Astrocyte (in vitro differentiated cells and primary cell): ENCODE results near the gene CTTNBP2NL. TPM values are rescaled to one million over a fixed set of nuclear protein-coding genes. Genes with fewer than 3 reads are reported as not detected.

ENCODE experiments used
- DNase-seq: peaks from one replicate; pipeline ENCODE4 v3.0.0-alpha.2; 2010; ENCODE audit warnings: low read depth
- FAIRE-seq: peaks from 2 replicates; lab custom pipeline; 2011; peaks lifted over from hg19 to GRCh38; lab: Jason Lieb, UNC
- H2AFZ ChIP-seq: 2 replicates; pipeline ENCODE4 v1.6.0; 2012; ENCODE audit warnings: low read depth, low read length, inconsistent platforms
- H3K27ac ChIP-seq: 2 replicates; pipeline ENCODE4 v1.5.1; 2011; ENCODE audit warnings: low read depth, low read length, inconsistent platforms
- H3K27me3 ChIP-seq: 2 replicates; pipeline ENCODE4 v1.6.0; 2011; ENCODE audit warnings: low read length, inconsistent platforms; ENCODE audit not compliant: insufficient read depth
- H3K36me3 ChIP-seq: 2 replicates; pipeline ENCODE4 v1.5.1; 2011; ENCODE audit warnings: low read length, inconsistent platforms; ENCODE audit not compliant: insufficient read depth
- H3K4me1 ChIP-seq: 2 replicates; pipeline ENCODE4 v1.5.1; 2011; ENCODE audit warnings: low read length, inconsistent platforms; ENCODE audit not compliant: insufficient read depth
- H3K4me2 ChIP-seq: 2 replicates; pipeline ENCODE4 v1.6.0; 2012; ENCODE audit warnings: low read length, inconsistent platforms
- H3K4me3 ChIP-seq: 2 replicates; pipeline ENCODE4 v1.5.1; 2011; ENCODE audit warnings: low read depth, mild to moderate bottlenecking, low read length, inconsistent platforms; ENCODE audit not compliant: insufficient read depth
- H3K79me2 ChIP-seq: 2 replicates; pipeline ENCODE4 v1.6.0; 2012; ENCODE audit warnings: mild to moderate bottlenecking, low read length, inconsistent platforms; ENCODE audit not compliant: insufficient read depth
- H3K9ac ChIP-seq: 2 replicates; pipeline ENCODE4 v1.6.0; 2012; ENCODE audit warnings: mild to moderate bottlenecking, low read length, inconsistent platforms
- H3K9me3 ChIP-seq: 2 replicates; pipeline ENCODE4 v1.5.1; 2012; ENCODE audit warnings: low read depth, mild to moderate bottlenecking, low read length, inconsistent platforms; ENCODE audit not compliant: insufficient read depth
- H4K20me1 ChIP-seq: 2 replicates; pipeline ENCODE4 v1.6.0; 2012; ENCODE audit warnings: low read length, inconsistent platforms; ENCODE audit not compliant: insufficient read depth
- H3K27ac Mint-ChIP-seq: one replicate; pipeline ENCODE4 v1.8.0; 2021; ENCODE audit warnings: mild to moderate bottlenecking, mixed read lengths; ENCODE audit not compliant: unreplicated experiment
- H3K27me3 Mint-ChIP-seq: one replicate; pipeline ENCODE4 v1.8.0; 2021; ENCODE audit warnings: low read depth, mixed read lengths; ENCODE audit not compliant: unreplicated experiment
- H3K36me3 Mint-ChIP-seq: one replicate; pipeline ENCODE4 v1.8.0; 2021; ENCODE audit warnings: low read depth, mixed read lengths; ENCODE audit not compliant: unreplicated experiment
- H3K4me1 Mint-ChIP-seq: one replicate; pipeline ENCODE4 v1.8.0; 2021; ENCODE audit warnings: low read depth, mixed read lengths; ENCODE audit not compliant: unreplicated experiment
- H3K4me3 Mint-ChIP-seq: one replicate; pipeline ENCODE4 v1.8.0; 2021; ENCODE audit warnings: mild to moderate bottlenecking, moderate library complexity, mixed read lengths; ENCODE audit not compliant: unreplicated experiment
- H3K9me3 Mint-ChIP-seq: one replicate; pipeline ENCODE4 v1.8.0; 2021; ENCODE audit warnings: mild to moderate bottlenecking, mixed read lengths; ENCODE audit not compliant: unreplicated experiment
- CTCF ChIP-seq: IDR thresholded peaks from 2 replicates; pipeline ENCODE4 v1.5.1; 2011; ENCODE audit warnings: low read depth, mild to moderate bottlenecking, inconsistent platforms, low read length, moderate library complexity; ENCODE audit not compliant: insufficient read depth
- EZH2 ChIP-seq: IDR thresholded peaks from 2 replicates; pipeline ENCODE4 v1.6.1; 2012; ENCODE audit warnings: mild to moderate bottlenecking, low read length, inconsistent platforms; ENCODE audit not compliant: insufficient read depth
- total RNA-seq: library from RNA; stranded (reverse); gene quantifications from 2 replicates; pipeline ENCODE4 v1.2.1, GENCODE V29; 2021

CTTNBP2NL gene
- total RNA-seq, 1 donor from 2014 or later, result 91.9 TPM

GRCh38 chr1:112429749-112430148, 33.7 kb downstream of the CTTNBP2NL start:
- Histone ChIP-seq H2AFZ (no peak overlapping the region), H3K9ac (no peak overlapping the region), H4K20me1 (peaks cover 27% of the 10 kb centered on the region), H3K9me3 (no peaks in the 10 kb centered on the region), H3K27me3 (no peaks in the 10 kb centered on the region), H3K4me3 (no peak overlapping the region), H3K79me2 (peaks cover 55% of the 10 kb centered on the region), H3K4me2 (no peak overlapping the region), H3K36me3 (peaks cover 17% of the 10 kb centered on the region), H3K27ac (no peak overlapping the region), H3K4me1 (no peaks in the 10 kb centered on the region)
- TF ChIP-seq EZH2 (no peak), CTCF (no peak)
- no peak for DNase-seq
- no peaks in the 10 kb centered on the region for H3K27me3 Mint-ChIP-seq
- H3K4me3 Mint-ChIP-seq, result no peak overlapping the region
- H3K9me3 Mint-ChIP-seq, result no peaks in the 10 kb centered on the region
- no peaks in the 10 kb centered on the region for H3K4me1 Mint-ChIP-seq
- peaks cover 8% of the 10 kb centered on the region for H3K36me3 Mint-ChIP-seq
- no peak overlapping the region for H3K27ac Mint-ChIP-seq
- no peak for FAIRE-seq

- FAIRE-seq (no peak), DNase-seq (no peak)
- Histone ChIP-seq H3K4me2 (no peak overlapping the region), H3K4me3 (no peak overlapping the region), H3K36me3 (peaks cover 12% of the 10 kb centered on the region), H4K20me1 (peaks cover 21% of the 10 kb centered on the region), H3K9me3 (no peaks in the 10 kb centered on the region), H3K79me2 (peaks cover 57% of the 10 kb centered on the region), H3K27me3 (no peaks in the 10 kb centered on the region), H3K4me1 (no peaks in the 10 kb centered on the region), H3K27ac (no peak overlapping the region), H2AFZ (no peak overlapping the region), H3K9ac (no peak overlapping the region)
- Mint-ChIP-seq H3K4me1 (no peaks in the 10 kb centered on the region), H3K27me3 (no peaks in the 10 kb centered on the region), H3K36me3 (peaks cover 7% of the 10 kb centered on the region), H3K9me3 (no peaks in the 10 kb centered on the region), H3K4me3 (no peak overlapping the region), H3K27ac (no peak overlapping the region)
- no peak for TF ChIP-seq EZH2
- no peak for TF ChIP-seq CTCF
Measured at GRCh38 chr1:112431038-112431437, 35.0 kb downstream of the CTTNBP2NL start.

GRCh38 chr1:112435448-112435847, 39.4 kb downstream of the CTTNBP2NL start:
- Histone ChIP-seq H3K9ac (no peak overlapping the region), H3K9me3 (no peaks in the 10 kb centered on the region), H4K20me1 (peaks cover 60% of the 10 kb centered on the region), H3K4me2 (no peak overlapping the region), H3K36me3 (peaks cover 2% of the 10 kb centered on the region), H3K27ac (no peak overlapping the region), H3K4me1 (no peaks in the 10 kb centered on the region), H3K79me2 (peaks cover 80% of the 10 kb centered on the region), H3K4me3 (no peak overlapping the region), H3K27me3 (no peaks in the 10 kb centered on the region), H2AFZ (no peak overlapping the region)
- Mint-ChIP-seq H3K4me1 (peaks cover 7% of the 10 kb centered on the region), H3K4me3 (no peak overlapping the region), H3K9me3 (no peaks in the 10 kb centered on the region), H3K36me3 (peaks cover 19% of the 10 kb centered on the region), H3K27ac (no peak overlapping the region), H3K27me3 (no peaks in the 10 kb centered on the region)
- no peak for DNase-seq
- FAIRE-seq, result no peak
- TF ChIP-seq EZH2 (no peak), CTCF (no peak)
